Esophagus muscularis mucosa (tissue), 4 donors: ENCODE data around the gene GPR55. TPM values are rescaled to one million over a fixed set of nuclear protein-coding genes. Genes with fewer than 3 reads are reported as not detected.

ENCODE experiments used
- DNase-seq: peaks from one replicate; pipeline ENCODE4 v3.0.0-alpha.2; 2017; ENCODE audit errors: extremely low spot score
- H3K27ac ChIP-seq, 4 donors: fragments of 200-600 bp; sonication (generic); replicated peaks in 1 of 4; 1 replicate in 3 of 4; 2 replicates in 1 of 4; pipeline ENCODE4 v1.5.1; 2016 to 2019; ENCODE audit warnings: mild to moderate bottlenecking in 1 of 4
- H3K27me3 ChIP-seq, 4 donors: fragments of 200-600 bp; sonication (generic); one replicate each; pipeline versions ENCODE4 v1.5.1 to v1.6.0; 2016 to 2019
- H3K36me3 ChIP-seq, 4 donors: fragments of 200-600 bp; sonication (generic); one replicate each; pipeline ENCODE4 v1.5.1; 2016 to 2019
- H3K4me1 ChIP-seq, 4 donors: fragments of 200-600 bp; sonication (generic); one replicate each; pipeline ENCODE4 v1.5.1; 2016 to 2019
- H3K4me3 ChIP-seq, 4 donors: fragments of 200-600 bp; sonication (generic); 1 replicate in 2 of 4; 2 replicates in 2 of 4; pipeline ENCODE4 v1.5.1; 2016 to 2019; ENCODE audit warnings: mild to moderate bottlenecking in 4 of 4, moderate library complexity in 1 of 4
- H3K9me3 ChIP-seq, 4 donors: fragments of 200-600 bp; sonication (generic); 1 replicate in 3 of 4; 2 replicates in 1 of 4; pipeline ENCODE4 v1.5.1; 2016 to 2019
- EP300 ChIP-seq: sonication (generic); formaldehyde crosslinking; IDR thresholded peaks from one replicate; pipeline ENCODE4 v1.6.1; 2017; ENCODE audit warnings: antibody characterized with exemption
- POLR2A ChIP-seq: fragments of 450-650 bp; IDR thresholded peaks from one replicate; pipeline ENCODE4 v1.6.1; 2017; ENCODE audit warnings: antibody characterized with exemption, moderate library complexity, mild to moderate bottlenecking, low read depth
- POLR2AphosphoS5 ChIP-seq, 2 donors: sonication (generic); formaldehyde crosslinking; IDR thresholded peaks; one replicate each; pipeline ENCODE4 v1.6.1; 2017; ENCODE audit warnings: antibody characterized with exemption in 2 of 2
- WGBS: methylation state at CpG from one replicate; pipeline ENCODE4 v1.1.5; 2018; 5-methylcytosine and 5-hydroxymethylcytosine counted together
- intact Hi-C: fragments of 100-400 bp; cut with DNase I; formaldehyde crosslinking; loops from one replicate; pipeline ENCODE4 v1.15.1; 2023
- total RNA-seq, 4 donors: library from RNA; depleted of rRNA; stranded (reverse); fragments of >200 nt; gene quantifications; one replicate each; pipeline versions ENCODE4 v1.1.0 to v1.2.1, GENCODE V29; 2016
- TF ChIP-seq, protein P1 (sequence below), 3 experiments: fragments of 200-600 bp in 2 of 3; fragments of 450-650 bp in 1 of 3; sonication (generic) in 2 of 3; IDR thresholded peaks; one replicate each; pipeline ENCODE4 v1.5.1; 2017 to 2019; ENCODE audit warnings: antibody characterized with exemption in 3 of 3, mild to moderate bottlenecking in 2 of 3, moderate library complexity in 1 of 3

Gene GPR55
- total RNA-seq, 4 donors from 2014 or later: 0.29 to 0.42 TPM; not detected in 2

DNA sequence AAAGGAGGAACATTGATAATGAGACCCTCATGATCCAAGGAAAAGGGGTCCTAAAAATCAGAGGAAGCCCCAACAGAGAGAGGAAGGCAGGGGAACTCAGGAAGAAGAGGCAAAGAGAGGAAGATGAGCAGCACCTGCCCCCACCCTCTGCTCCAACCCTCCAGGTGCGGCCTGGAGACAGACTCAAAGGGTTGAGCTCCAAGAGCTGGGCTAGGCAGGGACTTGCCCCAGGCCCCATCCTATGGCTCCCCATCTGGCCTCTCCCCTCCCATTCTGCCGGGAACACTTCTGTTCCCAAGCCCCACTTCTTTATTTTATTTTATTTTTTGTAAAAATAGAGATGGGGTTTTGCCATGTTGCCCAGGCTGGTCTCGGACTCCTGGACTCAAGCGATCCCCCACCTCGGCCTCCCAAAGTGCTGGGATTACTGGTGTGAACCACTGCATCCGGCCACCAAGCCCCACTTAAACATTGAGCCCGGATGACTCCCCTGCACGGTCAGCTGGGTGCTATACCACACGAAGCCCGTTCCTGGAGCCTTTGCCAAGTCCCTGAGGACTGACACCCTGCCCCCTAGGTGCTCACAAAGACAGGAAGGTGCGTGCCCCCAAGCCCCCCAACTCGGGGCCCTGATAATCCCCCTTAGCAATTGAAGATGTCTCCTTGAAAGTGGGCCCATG is 3.8 kb upstream of the GPR55 start:
- TF ChIP-seq, protein P1, sequence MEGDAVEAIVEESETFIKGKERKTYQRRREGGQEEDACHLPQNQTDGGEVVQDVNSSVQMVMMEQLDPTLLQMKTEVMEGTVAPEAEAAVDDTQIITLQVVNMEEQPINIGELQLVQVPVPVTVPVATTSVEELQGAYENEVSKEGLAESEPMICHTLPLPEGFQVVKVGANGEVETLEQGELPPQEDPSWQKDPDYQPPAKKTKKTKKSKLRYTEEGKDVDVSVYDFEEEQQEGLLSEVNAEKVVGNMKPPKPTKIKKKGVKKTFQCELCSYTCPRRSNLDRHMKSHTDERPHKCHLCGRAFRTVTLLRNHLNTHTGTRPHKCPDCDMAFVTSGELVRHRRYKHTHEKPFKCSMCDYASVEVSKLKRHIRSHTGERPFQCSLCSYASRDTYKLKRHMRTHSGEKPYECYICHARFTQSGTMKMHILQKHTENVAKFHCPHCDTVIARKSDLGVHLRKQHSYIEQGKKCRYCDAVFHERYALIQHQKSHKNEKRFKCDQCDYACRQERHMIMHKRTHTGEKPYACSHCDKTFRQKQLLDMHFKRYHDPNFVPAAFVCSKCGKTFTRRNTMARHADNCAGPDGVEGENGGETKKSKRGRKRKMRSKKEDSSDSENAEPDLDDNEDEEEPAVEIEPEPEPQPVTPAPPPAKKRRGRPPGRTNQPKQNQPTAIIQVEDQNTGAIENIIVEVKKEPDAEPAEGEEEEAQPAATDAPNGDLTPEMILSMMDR (IDR thresholded peaks at IDR 0.05): no peak
- TF ChIP-seq POLR2A: no peak
- TF ChIP-seq EP300: no peak
- TF ChIP-seq POLR2AphosphoS5 (IDR thresholded peaks at IDR 0.05): no peak
- H3K27me3 ChIP-seq: peaks cover 0 to 11% (median 0%) of the 10 kb centered on the region in 4 donors
- no peak overlapping the region for H3K4me3 ChIP-seq
- intact Hi-C loops: no loop called here
- H3K9me3 ChIP-seq: no peaks in the 10 kb centered on the region
- H3K4me1 ChIP-seq: peaks cover 11 to 14% (median 12%) of the 10 kb centered on the region in 4 donors
- no peak overlapping the region for H3K27ac ChIP-seq
- no peak for DNase-seq
- WGBS: 91% methylated on average over 9 of the region's 12 CpGs
- H3K36me3 ChIP-seq: no peaks in the 10 kb centered on the region

DNA sequence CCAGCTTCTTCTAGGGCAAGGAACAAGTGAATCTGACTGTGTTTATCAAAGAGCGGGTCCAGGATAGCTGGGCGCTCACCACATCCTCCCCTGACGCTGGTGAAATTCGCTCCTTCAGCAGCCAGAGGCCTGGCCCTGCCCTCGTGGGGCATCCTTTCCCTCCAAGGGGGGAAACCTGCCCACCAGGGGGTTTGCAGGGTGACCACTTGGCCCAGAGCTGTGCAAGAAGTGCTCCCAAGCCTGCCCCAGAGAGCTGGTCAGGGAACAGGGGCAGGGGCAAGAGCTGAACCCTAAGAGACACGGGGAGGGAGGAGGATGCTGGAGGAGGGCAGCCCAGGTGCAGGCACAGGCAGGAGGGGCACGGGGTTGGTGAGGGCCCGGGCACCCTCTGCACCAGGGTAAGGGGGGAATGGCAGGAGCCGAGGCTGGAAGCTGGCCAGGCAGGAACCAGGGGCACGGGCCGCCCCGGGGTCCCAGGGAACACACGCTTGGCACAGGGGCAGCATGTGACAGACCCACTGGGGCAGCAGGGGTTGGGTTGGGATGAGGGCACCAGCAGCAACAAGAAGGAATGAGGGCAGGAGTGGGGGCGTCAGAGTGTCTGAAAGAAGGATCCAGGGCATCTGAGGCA is 2.8 kb upstream of the GPR55 start:
- H3K36me3 ChIP-seq: no peaks in the 10 kb centered on the region
- H3K4me3 ChIP-seq: no peak overlapping the region
- TF ChIP-seq POLR2AphosphoS5 (IDR thresholded peaks at IDR 0.05) (no peak), POLR2A (no peak), EP300 (no peak)
- TF ChIP-seq, protein P1 (IDR thresholded peaks at IDR 0.05): no peak
- H3K27me3 ChIP-seq: peaks cover 0 to 11% (median 0%) of the 10 kb centered on the region in 4 donors
- DNase-seq: no peak
- intact Hi-C loops: no loop called here
- peaks cover 4 to 9% (median 5%) of the 10 kb centered on the region in 4 donors for H3K4me1 ChIP-seq
- H3K27ac ChIP-seq: no peak overlapping the region
- H3K9me3 ChIP-seq: no peaks in the 10 kb centered on the region
- WGBS: 88% methylated on average over 9 of the region's 14 CpGs

DNA sequence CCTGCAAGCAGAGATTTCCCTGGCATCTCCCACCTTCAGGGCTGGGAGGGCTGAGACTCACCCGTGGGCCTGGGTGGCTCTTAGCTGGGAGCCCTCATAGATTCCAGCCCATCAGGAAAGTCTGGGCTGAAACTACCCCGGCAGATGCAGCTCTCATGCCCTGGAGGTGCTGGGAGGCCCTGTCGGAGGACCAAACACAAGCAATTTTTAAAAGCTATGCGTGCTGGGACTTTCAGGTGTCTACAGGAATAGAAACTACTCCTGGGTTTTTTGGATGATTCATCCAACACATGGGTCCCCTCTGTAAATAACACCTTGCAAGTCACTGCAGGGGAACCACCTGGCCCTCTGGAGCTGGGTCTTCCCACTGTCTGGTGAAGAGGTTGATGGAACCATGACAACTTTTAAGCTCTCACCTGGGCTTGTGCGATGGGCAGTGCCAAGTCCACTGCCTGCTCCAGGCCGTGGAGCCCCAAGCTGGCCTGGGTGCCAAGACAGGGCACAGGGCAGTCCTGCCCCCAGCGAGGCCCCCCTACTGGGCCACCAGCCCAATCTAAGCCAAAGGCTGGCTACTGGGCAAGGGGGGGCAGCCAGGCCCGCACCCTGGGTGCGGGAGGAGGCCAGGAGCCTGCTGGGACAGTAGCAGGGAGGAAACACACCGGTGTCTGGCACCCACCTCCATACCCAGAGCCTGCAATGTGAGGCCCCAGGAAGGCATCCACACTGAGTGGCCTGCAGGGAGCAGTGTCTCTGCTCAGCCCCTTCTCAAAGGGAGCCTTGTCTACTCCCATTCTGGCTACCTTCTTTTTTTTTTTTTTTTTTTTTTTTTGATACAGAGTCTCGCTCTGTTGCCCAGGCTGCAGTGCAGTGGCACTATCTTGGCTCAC is 1.1 kb upstream of the GPR55 start:
- no peaks in the 10 kb centered on the region for H3K4me1 ChIP-seq
- WGBS: 86% methylated on average over 7 of the region's 11 CpGs
- H3K27me3 ChIP-seq: peaks cover 0 to 11% (median 0%) of the 10 kb centered on the region in 4 donors
- no peak overlapping the region for H3K27ac ChIP-seq
- no peak overlapping the region for H3K4me3 ChIP-seq
- no peaks in the 10 kb centered on the region for H3K9me3 ChIP-seq
- no peak for DNase-seq
- no peaks in the 10 kb centered on the region for H3K36me3 ChIP-seq
- intact Hi-C loops: no loop called here
- no peak for TF ChIP-seq EP300

DNA sequence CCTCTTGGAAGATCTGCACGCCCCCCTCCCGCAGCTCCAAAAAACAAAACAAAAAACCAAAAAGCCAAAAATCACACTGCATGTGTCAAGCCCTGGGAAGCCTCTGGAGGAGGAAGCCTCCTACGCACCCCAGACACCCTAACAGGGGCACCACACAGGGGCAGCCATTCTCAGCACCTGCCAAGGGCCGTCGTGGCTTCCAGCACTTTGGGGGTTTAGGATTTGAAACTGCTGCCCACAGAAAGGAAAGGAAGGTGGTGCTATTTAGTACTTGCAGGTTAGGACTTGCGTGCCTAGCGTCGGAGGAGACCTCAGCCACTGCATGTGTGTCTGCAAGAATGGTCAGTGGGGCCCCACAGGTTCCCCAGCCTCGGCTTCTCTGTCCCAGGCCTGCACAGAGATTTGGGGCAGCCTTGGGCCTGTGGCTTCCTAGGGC is 419 bp upstream of the GPR55 start:
- intact Hi-C loops: no loop called here
- no peak for DNase-seq
- Histone ChIP-seq H3K4me3 (no peak overlapping the region), H3K27me3 (peaks cover 0 to 11% (median 0%) of the 10 kb centered on the region in 4 donors), H3K9me3 (no peaks in the 10 kb centered on the region), H3K4me1 (no peaks in the 10 kb centered on the region), H3K27ac (no peak overlapping the region), H3K36me3 (no peaks in the 10 kb centered on the region)
- 73% methylated on average over 9 of the region's 9 CpGs for WGBS
- TF ChIP-seq POLR2A (no peak), EP300 (no peak), POLR2AphosphoS5 (IDR thresholded peaks at IDR 0.05) (no peak)
- TF ChIP-seq, protein P1 (IDR thresholded peaks at IDR 0.05): no peak

DNA sequence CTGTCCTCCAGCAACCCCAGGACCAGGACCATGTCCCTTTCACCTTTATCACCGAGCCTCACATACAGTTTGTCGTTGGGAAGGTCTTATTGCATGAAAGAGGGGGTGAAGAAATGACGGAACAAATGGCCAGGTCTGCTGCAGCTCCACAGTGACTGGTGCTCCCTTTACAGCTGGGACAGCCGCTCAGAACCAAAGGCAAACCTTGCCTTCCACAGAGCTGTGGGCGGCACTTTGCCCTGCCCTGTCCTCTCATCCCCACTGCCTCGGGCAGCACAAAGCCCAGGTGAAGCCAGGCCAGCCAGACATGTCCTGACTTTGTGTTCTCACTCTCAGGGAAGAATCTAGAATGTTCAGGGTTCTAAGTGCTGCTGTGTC is 961 bp downstream of the GPR55 start:
- Histone ChIP-seq H3K9me3 (no peaks in the 10 kb centered on the region), H3K36me3 (no peaks in the 10 kb centered on the region), H3K27me3 (peaks cover 0 to 7% (median 0%) of the 10 kb centered on the region in 4 donors), H3K27ac (no peak overlapping the region), H3K4me3 (no peak overlapping the region), H3K4me1 (no peaks in the 10 kb centered on the region)
- DNase-seq: no peak
- no peak for TF ChIP-seq EP300
- TF ChIP-seq, protein P1 (IDR thresholded peaks at IDR 0.05): no peak
- TF ChIP-seq POLR2A: no peak
- TF ChIP-seq POLR2AphosphoS5 (IDR thresholded peaks at IDR 0.05): no peak
- intact Hi-C loops: no loop called here
- WGBS: 83% methylated on average over 5 of the region's 6 CpGs
